MM.1S (cell line): ENCODE measurements around the gene RNF130.

Experiments used
- DNase-seq: peaks from one replicate; pipeline ENCODE4 v3.0.0-alpha.2; 2015
- H2AFZ ChIP-seq: fragments of 300-600 bp; sonication (generic); 2 replicates; pipeline ENCODE4 v1.6.0; 2016; ENCODE audit warnings: antibody characterized with exemption, low read length
- H3F3A ChIP-seq: fragments of 300-600 bp; sonication (generic); 2 replicates; pipeline ENCODE4 v1.6.1; 2016; ENCODE audit warnings: mild to moderate bottlenecking, antibody characterized with exemption, low read length, moderate library complexity, mixed read lengths; ENCODE audit not compliant: insufficient read depth
- H3K27ac ChIP-seq: fragments of 300-600 bp; sonication (generic); 2 replicates; pipeline ENCODE4 v1.5.1; 2016; ENCODE audit warnings: mild to moderate bottlenecking, low read length
- H3K27me3 ChIP-seq: fragments of 300-600 bp; sonication (generic); replicated peaks from 2 replicates; pipeline ENCODE4 v1.6.0; 2016; ENCODE audit warnings: low read length; ENCODE audit not compliant: insufficient read depth
- H3K36me3 ChIP-seq: fragments of 300-600 bp; sonication (generic); replicated peaks from 2 replicates; pipeline ENCODE4 v1.6.1; 2016; ENCODE audit warnings: mild to moderate bottlenecking, low read length, mixed read lengths; ENCODE audit not compliant: insufficient read depth
- H3K4me1 ChIP-seq: fragments of 300-600 bp; sonication (generic); 2 replicates; pipeline ENCODE4 v1.6.1; 2016; ENCODE audit warnings: low read length, mixed read lengths
- H3K4me2 ChIP-seq: fragments of 300-600 bp; sonication (generic); 2 replicates; pipeline ENCODE4 v1.6.0; 2016; ENCODE audit warnings: low read depth, low read length
- H3K4me3 ChIP-seq: fragments of 300-600 bp; sonication (generic); 2 replicates; pipeline ENCODE4 v1.5.1; 2016; ENCODE audit warnings: low read length, mixed read lengths
- H3K79me2 ChIP-seq: fragments of 300-600 bp; sonication (generic); 2 replicates; pipeline ENCODE4 v1.6.1; 2016; ENCODE audit warnings: mixed run types, low read length, mixed read lengths
- H3K9ac ChIP-seq: fragments of 300-600 bp; sonication (generic); 2 replicates; pipeline ENCODE4 v1.6.1; 2016; ENCODE audit warnings: low read length, mixed read lengths
- H3K9me2 ChIP-seq: fragments of 300-600 bp; sonication (generic); replicated peaks from 2 replicates; pipeline ENCODE4 v1.6.1; 2016; ENCODE audit warnings: mild to moderate bottlenecking, low read length, mixed read lengths; ENCODE audit not compliant: insufficient read depth
- H3K9me3 ChIP-seq: fragments of 300-600 bp; sonication (generic); replicated peaks from 2 replicates; pipeline ENCODE4 v1.6.1; 2016; ENCODE audit warnings: mild to moderate bottlenecking, low read length, mixed read lengths; ENCODE audit not compliant: insufficient read depth
- H4K20me1 ChIP-seq: fragments of 300-600 bp; sonication (generic); 2 replicates; pipeline ENCODE4 v1.6.1; 2016; ENCODE audit warnings: mild to moderate bottlenecking, low read length, moderate library complexity, mixed read lengths; ENCODE audit not compliant: insufficient read depth
- EZH2 ChIP-seq: fragments of 300-600 bp; sonication (generic); optimal IDR thresholded peaks from 2 replicates; pipeline ENCODE3; 2017; ENCODE audit warnings: low read depth, mild to moderate bottlenecking, antibody characterized with exemption, low read length, mixed read lengths
- EZH2phosphoT487 ChIP-seq: fragments of 300-600 bp; sonication (generic); IDR thresholded peaks from 2 replicates; pipeline ENCODE4 v1.6.1; 2018; ENCODE audit warnings: antibody characterized with exemption, low read length
- TF ChIP-seq, protein P1 (sequence below): fragments of 300-600 bp; sonication (generic); IDR thresholded peaks from 2 replicates; pipeline ENCODE4 v1.5.1; 2016; ENCODE audit warnings: antibody characterized with exemption, low read length, mixed read lengths

Gene RNF130

GRCh38 chr5:179955062-179955461 lies 116.5 kb downstream of the RNF130 start:
- Histone ChIP-seq H3K9ac (no peak overlapping the region), H3K9me3 (no peaks in the 10 kb centered on the region), H3K36me3 (no peaks in the 10 kb centered on the region), H3K4me3 (no peak overlapping the region), H3F3A (no peaks in the 10 kb centered on the region), H2AFZ (no peak overlapping the region), H3K27ac (no peak overlapping the region), H3K4me1 (no peaks in the 10 kb centered on the region), H3K9me2 (no peaks in the 10 kb centered on the region), H3K27me3 (no peaks in the 10 kb centered on the region), H4K20me1 (no peaks in the 10 kb centered on the region), H3K4me2 (no peak overlapping the region), H3K79me2 (no peaks in the 10 kb centered on the region)
- DNase-seq = no peak
- TF ChIP-seq, protein P1, sequence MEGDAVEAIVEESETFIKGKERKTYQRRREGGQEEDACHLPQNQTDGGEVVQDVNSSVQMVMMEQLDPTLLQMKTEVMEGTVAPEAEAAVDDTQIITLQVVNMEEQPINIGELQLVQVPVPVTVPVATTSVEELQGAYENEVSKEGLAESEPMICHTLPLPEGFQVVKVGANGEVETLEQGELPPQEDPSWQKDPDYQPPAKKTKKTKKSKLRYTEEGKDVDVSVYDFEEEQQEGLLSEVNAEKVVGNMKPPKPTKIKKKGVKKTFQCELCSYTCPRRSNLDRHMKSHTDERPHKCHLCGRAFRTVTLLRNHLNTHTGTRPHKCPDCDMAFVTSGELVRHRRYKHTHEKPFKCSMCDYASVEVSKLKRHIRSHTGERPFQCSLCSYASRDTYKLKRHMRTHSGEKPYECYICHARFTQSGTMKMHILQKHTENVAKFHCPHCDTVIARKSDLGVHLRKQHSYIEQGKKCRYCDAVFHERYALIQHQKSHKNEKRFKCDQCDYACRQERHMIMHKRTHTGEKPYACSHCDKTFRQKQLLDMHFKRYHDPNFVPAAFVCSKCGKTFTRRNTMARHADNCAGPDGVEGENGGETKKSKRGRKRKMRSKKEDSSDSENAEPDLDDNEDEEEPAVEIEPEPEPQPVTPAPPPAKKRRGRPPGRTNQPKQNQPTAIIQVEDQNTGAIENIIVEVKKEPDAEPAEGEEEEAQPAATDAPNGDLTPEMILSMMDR = no peak
- no peak for TF ChIP-seq EZH2
- no peak for TF ChIP-seq EZH2phosphoT487

DNA sequence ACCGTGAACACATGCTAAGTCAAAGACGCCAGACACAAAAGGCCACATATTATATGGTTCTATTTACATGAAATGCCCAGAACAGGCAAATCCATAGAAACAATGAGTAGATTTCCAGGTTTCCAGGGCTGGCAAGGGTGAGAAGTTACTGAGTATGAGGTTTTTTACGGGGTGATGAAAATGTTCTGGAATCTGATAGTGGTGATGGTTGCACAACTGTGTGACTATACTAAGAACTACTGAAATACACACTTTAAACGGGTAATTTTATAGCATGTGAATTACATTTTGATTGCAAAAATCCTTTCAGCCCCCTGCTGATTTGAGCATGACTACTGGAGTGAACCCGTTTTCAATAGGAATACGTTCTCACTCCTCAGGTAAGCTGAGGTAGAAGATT lies 117.1 kb downstream of the RNF130 start:
- no peaks in the 10 kb centered on the region for H3K79me2 ChIP-seq
- H3K4me1 ChIP-seq = no peaks in the 10 kb centered on the region
- H3K4me3 ChIP-seq = no peak overlapping the region
- H3K36me3 ChIP-seq = no peaks in the 10 kb centered on the region
- no peaks in the 10 kb centered on the region for H3K9me3 ChIP-seq
- no peak overlapping the region for H2AFZ ChIP-seq
- DNase-seq = no peak
- H3F3A ChIP-seq = no peaks in the 10 kb centered on the region
- no peak overlapping the region for H3K27ac ChIP-seq
- TF ChIP-seq, protein P1 = no peak
- TF ChIP-seq EZH2phosphoT487 = no peak
- TF ChIP-seq EZH2 = no peak
- no peaks in the 10 kb centered on the region for H4K20me1 ChIP-seq
- H3K9ac ChIP-seq = no peak overlapping the region
- no peaks in the 10 kb centered on the region for H3K9me2 ChIP-seq
- H3K4me2 ChIP-seq = no peak overlapping the region
- no peaks in the 10 kb centered on the region for H3K27me3 ChIP-seq

DNA sequence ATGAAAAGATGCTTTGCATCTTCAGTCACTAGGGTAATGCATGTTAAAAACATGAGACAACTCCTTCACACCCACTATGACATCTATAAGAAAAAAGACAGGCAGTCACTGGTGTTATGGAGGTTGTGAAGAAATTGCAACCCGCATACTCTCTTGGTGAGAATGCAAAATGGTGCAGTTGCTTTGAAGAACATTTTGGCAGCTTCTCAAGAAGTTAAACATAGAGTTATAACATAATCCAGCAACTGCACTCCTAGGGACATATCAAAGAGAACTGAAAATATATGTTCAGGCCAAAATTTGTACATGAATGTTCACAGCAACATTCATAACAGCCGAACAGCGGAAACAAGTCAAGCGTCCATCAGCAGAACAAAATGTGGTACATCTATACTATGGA lies 117.6 kb downstream of the RNF130 start:
- no peak for DNase-seq
- TF ChIP-seq, protein P1 = no peak
- TF ChIP-seq EZH2 (no peak), EZH2phosphoT487 (no peak)
- no peak overlapping the region for H3K9ac ChIP-seq
- no peaks in the 10 kb centered on the region for H3K27me3 ChIP-seq
- no peaks in the 10 kb centered on the region for H3K36me3 ChIP-seq
- H3K4me3 ChIP-seq = no peak overlapping the region
- no peak overlapping the region for H3K4me2 ChIP-seq
- no peaks in the 10 kb centered on the region for H3F3A ChIP-seq
- H3K9me2 ChIP-seq = no peaks in the 10 kb centered on the region
- no peak overlapping the region for H2AFZ ChIP-seq
- no peaks in the 10 kb centered on the region for H4K20me1 ChIP-seq
- H3K4me1 ChIP-seq = no peaks in the 10 kb centered on the region
- H3K27ac ChIP-seq = no peak overlapping the region
- no peaks in the 10 kb centered on the region for H3K79me2 ChIP-seq
- no peaks in the 10 kb centered on the region for H3K9me3 ChIP-seq
